H1 (cell line): ENCODE data around the gene CIT. TPM values are rescaled to one million over a fixed set of nuclear protein-coding genes. Genes with fewer than 3 reads are reported as not detected.

Source experiments
- KDM1A ChIP-seq: fragments of 200-600, 300-600 bp; sonication (generic); IDR thresholded peaks from 2 replicates; pipeline ENCODE4 v1.7.1; 2016; ENCODE audit warnings: mild to moderate bottlenecking, low read length, borderline replicate concordance
- polyA plus RNA-seq, 7 experiments: library from polyadenylated mRNA; depleted of rRNA in 3 of 7; stranded (reverse) in 5 of 7; unstranded in 2 of 7; fragments of >200 nt in 5 of 7; fragments of 200-250 nt in 2 of 7; gene quantifications; 1 replicate in 5 of 7; 2 replicates in 1 of 7; 4 replicates in 1 of 7; pipeline versions ENCODE4 v1.2.1 to v1.2.3, GENCODE V29; 2011 to 2013; ENCODE audit warnings: missing spikeins in 2 of 7, mixed read lengths in 2 of 7
- total RNA-seq: library from RNA; stranded (reverse); fragmentation: NEBNext Ultra II Directional; extraction: Animal tissue kit (Norgen Biotek cat#: 25700); gene quantifications from 2 replicates; pipeline ENCODE4 v1.2.1, GENCODE V29; 2021

The CIT gene
- total and polyA plus RNA-seq, 2 of the 8 experiments (the other 6 are each of a cell fraction or from before 2014, with no cell fraction given), result 17.1 to 60.9 TPM

- no peak for TF ChIP-seq KDM1A
These were observed 36.5 kb downstream of the CIT start (continued) for GRCh38 chr12:119840582-119840981.
